Neural cell (in vitro differentiated cells): ENCODE data around the gene UBASH3B. TPM values are rescaled to one million over a fixed set of nuclear protein-coding genes. Genes with fewer than 3 reads are reported as not detected.

Experiments
- H2AFZ ChIP-seq: fragments of 200-600, 300-800 bp; sonication (generic), shearing (Covaris generic); 2 replicates; pipeline ENCODE4 v1.6.0; 2014; ENCODE audit warnings: low read depth, mild to moderate bottlenecking, antibody characterized with exemption, low read length, moderate library complexity
- H3F3A ChIP-seq: fragments of 200-600 bp; shearing (Covaris generic); 2 replicates; pipeline ENCODE4 v1.6.1; 2016; ENCODE audit warnings: mild to moderate bottlenecking, moderate library complexity, mixed read lengths, antibody characterized with exemption, low read length; ENCODE audit not compliant: insufficient read depth, poor library complexity, severe bottlenecking
- H3K27ac ChIP-seq: fragments of 200-600, 300-800 bp; sonication (generic), shearing (Covaris generic); 2 replicates; pipeline ENCODE4 v1.5.1; 2014; ENCODE audit warnings: mild to moderate bottlenecking, low read length, moderate library complexity
- H3K27me3 ChIP-seq: fragments of 300-800, 200-600 bp; sonication (generic), shearing (Covaris generic); 2 replicates; pipeline ENCODE4 v1.6.0; 2014; ENCODE audit warnings: mild to moderate bottlenecking, low read depth, low read length, moderate library complexity; ENCODE audit not compliant: insufficient read depth
- H3K36me3 ChIP-seq: fragments of 300-800, 200-600 bp; sonication (generic), shearing (Covaris generic); 2 replicates; pipeline ENCODE4 v1.5.1; 2014; ENCODE audit warnings: mild to moderate bottlenecking, antibody characterized with exemption, low read length, moderate library complexity; ENCODE audit not compliant: insufficient read depth
- H3K4me2 ChIP-seq: fragments of 300-800, 200-600 bp; sonication (generic), shearing (Covaris generic); 2 replicates; pipeline ENCODE4 v1.6.0; 2014; ENCODE audit warnings: mild to moderate bottlenecking, low read length
- H3K4me3 ChIP-seq: fragments of 300-800, 200-600 bp; sonication (generic), shearing (Covaris generic); 2 replicates; pipeline ENCODE4 v1.5.1; 2014; ENCODE audit warnings: mild to moderate bottlenecking, low read length, moderate library complexity
- H3K79me2 ChIP-seq: fragments of 200-600 bp; shearing (Covaris generic); replicated peaks from 2 replicates; pipeline ENCODE4 v1.6.0; 2014; ENCODE audit warnings: mild to moderate bottlenecking, low read length, moderate library complexity; ENCODE audit not compliant: insufficient read depth
- H3K9ac ChIP-seq: fragments of 300-800, 200-600 bp; sonication (generic), shearing (Covaris generic); 2 replicates; pipeline ENCODE4 v1.6.1; 2016; ENCODE audit warnings: mild to moderate bottlenecking, low read length, mixed read lengths
- H3K9me2 ChIP-seq: fragments of 200-600 bp; shearing (Covaris generic); 2 replicates; pipeline ENCODE4 v1.6.1; 2016; ENCODE audit warnings: mild to moderate bottlenecking, low read length, mixed read lengths; ENCODE audit not compliant: insufficient read depth
- H3K9me3 ChIP-seq: fragments of 200-600, 300-800 bp; sonication (generic), shearing (Covaris generic); 2 replicates; pipeline ENCODE4 v1.6.1; 2016; ENCODE audit warnings: mild to moderate bottlenecking, mixed run types, low read length, moderate library complexity, mixed read lengths
- H4K20me1 ChIP-seq: fragments of 200-600 bp; shearing (Covaris generic); 2 replicates; pipeline ENCODE4 v1.6.1; 2016; ENCODE audit warnings: mild to moderate bottlenecking, mixed run types; ENCODE audit not compliant: insufficient read depth
- EP300 ChIP-seq: fragments of 450-650 bp; conservative IDR thresholded peaks from 2 replicates; pipeline ENCODE4 v1.6.1; 2014; ENCODE audit warnings: antibody characterized with exemption, mild to moderate bottlenecking, moderate library complexity; ENCODE audit not compliant: poor library complexity, severe bottlenecking
- EZH2 ChIP-seq: fragments of 200-600, 300-800 bp; shearing (Covaris generic), sonication (generic); IDR thresholded peaks from 2 replicates; pipeline ENCODE4 v1.6.1; 2014; ENCODE audit warnings: antibody characterized with exemption, low read length, borderline replicate concordance, mild to moderate bottlenecking; ENCODE audit not compliant: insufficient read depth, poor library complexity, severe bottlenecking
- MXI1 ChIP-seq: fragments of 450-650 bp; conservative IDR thresholded peaks from 2 replicates; pipeline ENCODE4 v1.6.1; 2014; ENCODE audit warnings: antibody characterized with exemption, mild to moderate bottlenecking; ENCODE audit not compliant: poor library complexity, severe bottlenecking
- POLR2AphosphoS5 ChIP-seq: IDR thresholded peaks from 2 replicates; pipeline ENCODE4 v1.6.1; 2012
- RAD21 ChIP-seq: fragments of 450-650 bp; conservative IDR thresholded peaks from 2 replicates; pipeline ENCODE4 v1.6.1; 2014; ENCODE audit warnings: antibody characterized with exemption, mild to moderate bottlenecking, moderate library complexity
- REST ChIP-seq: IDR thresholded peaks from 2 replicates; pipeline ENCODE4 v1.6.1; 2012; ENCODE audit warnings: borderline replicate concordance
- TAF1 ChIP-seq: IDR thresholded peaks from 2 replicates; pipeline ENCODE4 v1.6.1; 2012; ENCODE audit warnings: low read depth
- polyA plus RNA-seq: library from polyadenylated mRNA; depleted of rRNA; stranded (reverse); fragments of >200 nt; gene quantifications from 2 replicates; pipeline ENCODE4 v1.2.3, GENCODE V29; 2014
- TF ChIP-seq, protein P1 (sequence below): fragments of 450-650 bp; IDR thresholded peaks from 2 replicates; pipeline ENCODE4 v1.5.1; 2014; ENCODE audit warnings: antibody characterized with exemption, mild to moderate bottlenecking, moderate library complexity; ENCODE audit not compliant: poor library complexity, severe bottlenecking

UBASH3B gene
- polyA plus RNA-seq, 1 donor from 2014 or later, result 4.2 TPM

DNA sequence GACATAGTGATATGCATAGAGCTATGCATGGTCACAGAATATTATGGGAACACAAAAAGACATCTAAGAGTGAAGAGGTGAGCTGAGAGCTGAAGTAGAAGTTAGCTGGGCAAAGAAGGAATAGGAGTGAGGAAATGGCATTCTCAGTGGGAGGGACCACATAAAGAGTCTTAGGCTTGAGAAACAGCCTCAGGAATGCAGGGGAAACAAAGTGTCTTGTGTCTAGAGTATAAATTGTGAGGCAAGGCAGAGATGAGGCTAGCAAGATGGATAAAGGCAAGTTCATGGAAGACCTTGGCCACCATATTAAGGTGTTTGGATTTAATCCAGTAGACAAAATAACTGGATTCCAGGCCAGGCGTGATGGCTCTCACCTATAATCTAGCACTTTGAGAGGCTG lies 142.1 kb downstream of the UBASH3B start:
- H3K36me3 ChIP-seq, result no peaks in the 10 kb centered on the region
- no peaks in the 10 kb centered on the region for H3K79me2 ChIP-seq

GRCh38 chr11:122799406-122800105 lies 144.0 kb downstream of the UBASH3B start:
- Histone ChIP-seq H3K4me3 (no peak overlapping the region), H3K27me3 (no peaks in the 10 kb centered on the region), H3K27ac (no peak overlapping the region), H3F3A (no peaks in the 10 kb centered on the region), H2AFZ (no peak overlapping the region), H3K9me2 (no peaks in the 10 kb centered on the region), H3K79me2 (no peaks in the 10 kb centered on the region), H3K4me2 (no peak overlapping the region), H3K9ac (no peak overlapping the region), H3K36me3 (no peaks in the 10 kb centered on the region), H4K20me1 (no peaks in the 10 kb centered on the region), H3K9me3 (no peaks in the 10 kb centered on the region)
- no peak for TF ChIP-seq RAD21
- no peak for TF ChIP-seq POLR2AphosphoS5
- TF ChIP-seq REST, result no peak
- no peak for TF ChIP-seq MXI1
- TF ChIP-seq TAF1, result no peak
- TF ChIP-seq EP300, result no peak
- no peak for TF ChIP-seq EZH2

More for the DNA sequence above, 142.1 kb downstream of the UBASH3B start:
- Histone ChIP-seq H3K9me2 (no peaks in the 10 kb centered on the region), H4K20me1 (no peaks in the 10 kb centered on the region), H3K4me2 (no peak overlapping the region), H3K9me3 (no peaks in the 10 kb centered on the region), H3K9ac (no peak overlapping the region), H3K27me3 (no peaks in the 10 kb centered on the region), H3K27ac (no peak overlapping the region), H2AFZ (no peak overlapping the region), H3K4me3 (no peak overlapping the region), H3F3A (no peaks in the 10 kb centered on the region)
- TF ChIP-seq EP300 (no peak), POLR2AphosphoS5 (no peak)

DNA sequence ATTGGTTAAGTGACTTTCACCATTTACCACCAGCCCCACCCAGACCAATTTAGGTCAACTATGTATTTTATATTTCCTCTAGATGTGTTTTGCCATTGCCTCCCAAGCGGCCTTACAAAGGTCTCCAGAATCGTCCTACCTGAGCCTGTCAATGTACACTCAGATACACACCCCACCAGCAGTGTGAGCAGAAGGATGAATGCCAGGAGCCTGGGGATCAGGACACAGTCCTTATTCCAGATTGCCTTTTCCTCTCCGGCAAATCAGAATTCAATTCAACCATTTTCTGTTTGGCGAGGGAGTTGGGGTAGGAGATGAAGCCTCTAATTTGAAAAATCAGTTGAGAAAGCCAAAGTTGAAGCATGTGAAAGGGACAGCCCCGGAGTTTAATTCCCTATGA lies 147.4 kb downstream of the UBASH3B start:
- no peak overlapping the region for H3K4me3 ChIP-seq

More for the DNA sequence above, 147.4 kb downstream of the UBASH3B start:
- no peak overlapping the region for H3K9ac ChIP-seq
- TF ChIP-seq EZH2 (no peak), RAD21 (no peak), EP300 (no peak), MXI1 (no peak), TAF1 (no peak), REST (no peak), POLR2AphosphoS5 (no peak)
- TF ChIP-seq, protein P1, sequence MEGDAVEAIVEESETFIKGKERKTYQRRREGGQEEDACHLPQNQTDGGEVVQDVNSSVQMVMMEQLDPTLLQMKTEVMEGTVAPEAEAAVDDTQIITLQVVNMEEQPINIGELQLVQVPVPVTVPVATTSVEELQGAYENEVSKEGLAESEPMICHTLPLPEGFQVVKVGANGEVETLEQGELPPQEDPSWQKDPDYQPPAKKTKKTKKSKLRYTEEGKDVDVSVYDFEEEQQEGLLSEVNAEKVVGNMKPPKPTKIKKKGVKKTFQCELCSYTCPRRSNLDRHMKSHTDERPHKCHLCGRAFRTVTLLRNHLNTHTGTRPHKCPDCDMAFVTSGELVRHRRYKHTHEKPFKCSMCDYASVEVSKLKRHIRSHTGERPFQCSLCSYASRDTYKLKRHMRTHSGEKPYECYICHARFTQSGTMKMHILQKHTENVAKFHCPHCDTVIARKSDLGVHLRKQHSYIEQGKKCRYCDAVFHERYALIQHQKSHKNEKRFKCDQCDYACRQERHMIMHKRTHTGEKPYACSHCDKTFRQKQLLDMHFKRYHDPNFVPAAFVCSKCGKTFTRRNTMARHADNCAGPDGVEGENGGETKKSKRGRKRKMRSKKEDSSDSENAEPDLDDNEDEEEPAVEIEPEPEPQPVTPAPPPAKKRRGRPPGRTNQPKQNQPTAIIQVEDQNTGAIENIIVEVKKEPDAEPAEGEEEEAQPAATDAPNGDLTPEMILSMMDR, result no peak
- H3K27ac ChIP-seq, result no peak overlapping the region
- no peaks in the 10 kb centered on the region for H4K20me1 ChIP-seq
- H3K79me2 ChIP-seq, result no peaks in the 10 kb centered on the region
- H3K36me3 ChIP-seq, result no peaks in the 10 kb centered on the region
- H3K9me3 ChIP-seq, result no peaks in the 10 kb centered on the region
- no peak overlapping the region for H3K4me2 ChIP-seq
- H3K9me2 ChIP-seq, result no peaks in the 10 kb centered on the region
- H3F3A ChIP-seq, result no peaks in the 10 kb centered on the region
- H2AFZ ChIP-seq, result no peak overlapping the region
- H3K27me3 ChIP-seq, result no peaks in the 10 kb centered on the region
